HG02588 (cell line): ENCODE results near the gene ACOT8.
A peak's percentile ranks its signal among the peaks of the same experiment; 100 is the strongest.
"Not testable (repeated sequence)": the region's sequence is repeated elsewhere in the genome, so short reads cannot be mapped to it uniquely, and the experiment has no call there.

Source experiments
- ATAC-seq: cut with Tn5 transposase; IDR thresholded peaks from one replicate; pipeline ENCODE4 v1.9.1; 2021; ENCODE audit warnings: mild to moderate bottlenecking, moderate library complexity; ENCODE audit not compliant: unreplicated experiment

The ACOT8 gene

GRCh38 chr20:45798935-45799642 lies 58.1 kb downstream of the ACOT8 start:
- no peak for ATAC-seq

GRCh38 chr20:45797955-45798354 lies 59.2 kb downstream of the ACOT8 start:
- ATAC-seq: not testable (repeated sequence)

GRCh38 chr20:45797510-45797909 lies 59.7 kb downstream of the ACOT8 start:
- not testable (repeated sequence) for ATAC-seq

- ATAC-seq: no peak
Observed at GRCh38 chr20:45796337-45797065, 60.7 kb downstream of the ACOT8 start.

GRCh38 chr20:45792317-45793118 lies 64.7 kb downstream of the ACOT8 start:
- peak; percentile 12 for ATAC-seq
